C4-2B (cell line): ENCODE data around the gene ADAP2.
"Not testable (repeated sequence)": the region's sequence is repeated elsewhere in the genome, so short reads cannot be mapped to it uniquely, and the experiment has no call there.

ENCODE experiments used
- CTCF ChIP-seq: fragments of 450-650 bp; conservative IDR thresholded peaks from 2 replicates; pipeline ENCODE4 v1.5.1; 2017; ENCODE audit warnings: mild to moderate bottlenecking
- ZFX ChIP-seq: fragments of 450-650 bp; IDR thresholded peaks from 2 replicates; pipeline ENCODE4 v1.6.1; 2017

GRCh38 chr17:30964312-30964711, 42.6 kb downstream of the ADAP2 start:
- not testable (repeated sequence) for TF ChIP-seq CTCF, ZFX
